NCI-H1105 (cell line): Measurements from ENCODE around the gene MRPL44.

Source experiments
- DNase-seq: peaks from one replicate; lab custom pipeline; 2025; lab: John Stamatoyannopoulos, UW

The MRPL44 gene

DNA sequence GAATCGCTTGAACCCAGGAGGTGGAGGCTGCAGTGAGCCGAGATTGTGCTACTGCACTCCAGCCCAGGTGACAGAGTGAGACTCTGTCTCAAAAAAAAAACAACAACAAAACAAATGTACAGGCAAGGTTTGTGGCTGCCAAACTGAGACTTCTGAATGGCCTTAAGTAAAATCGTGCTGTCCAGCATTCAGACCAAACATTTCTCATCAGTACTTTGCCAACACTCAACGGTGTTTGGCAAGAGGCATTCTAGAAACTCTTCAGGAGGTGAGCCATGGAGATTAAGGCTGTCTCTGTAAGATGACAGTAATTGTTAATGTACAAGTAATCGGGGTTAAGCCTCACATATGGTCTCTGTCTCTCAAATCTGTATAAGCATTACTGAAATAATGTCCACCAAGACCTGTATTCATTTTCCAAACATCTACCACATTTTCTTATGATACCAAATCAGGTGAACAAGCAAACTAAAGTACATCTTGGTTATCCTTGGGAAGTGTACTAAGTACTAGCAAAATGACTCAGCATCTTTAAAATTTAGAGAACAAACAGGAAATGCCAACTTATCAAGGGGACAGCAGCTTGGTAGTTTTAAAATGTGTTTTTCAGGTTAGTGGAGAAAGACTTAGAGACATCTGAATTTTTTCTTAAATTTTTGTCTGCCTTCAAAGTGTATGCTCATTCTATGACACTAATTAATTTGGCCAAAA lies 52.5 kb downstream of the MRPL44 start:
- DNase-seq: no peak

DNA sequence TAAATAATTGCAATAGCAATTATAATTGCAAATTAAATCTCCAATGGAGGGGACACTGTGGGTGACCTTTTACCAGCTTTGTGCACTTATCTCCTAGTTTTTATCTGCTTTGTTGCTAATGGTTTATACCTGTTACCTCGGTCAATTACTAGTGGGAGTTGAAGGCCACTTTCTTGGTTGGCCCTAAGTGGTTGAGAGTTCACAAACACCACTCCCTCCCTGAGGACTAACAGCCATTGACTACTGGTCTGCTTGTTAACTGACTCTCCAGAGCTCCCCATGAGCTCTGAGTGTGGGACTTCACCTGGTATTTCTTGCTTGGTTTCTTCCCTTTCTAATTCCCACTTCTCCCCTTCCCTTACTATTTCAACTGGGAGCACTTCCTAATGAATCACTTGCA lies 54.6 kb downstream of the MRPL44 start:
- no peak for DNase-seq

DNA sequence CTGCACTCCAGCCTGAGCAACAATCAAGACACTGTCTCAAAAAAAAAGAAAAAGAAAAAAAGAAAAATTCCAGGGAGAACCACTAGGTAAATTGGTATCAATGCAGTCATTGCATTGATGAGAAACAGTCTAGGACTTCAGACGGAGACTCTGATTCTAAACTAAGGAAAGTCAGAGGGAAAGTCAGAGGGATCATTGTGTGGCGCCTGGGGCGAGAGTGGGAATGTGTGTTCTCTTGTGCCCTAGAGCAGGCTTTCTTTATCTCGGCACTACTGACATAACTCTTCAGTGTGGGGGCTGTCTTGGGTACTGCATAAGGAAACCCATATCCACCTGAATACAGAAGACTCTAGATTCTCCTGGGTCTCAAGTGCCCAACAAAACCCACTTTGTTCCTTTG lies 57.1 kb downstream of the MRPL44 start:
- DNase-seq: no peak

DNA sequence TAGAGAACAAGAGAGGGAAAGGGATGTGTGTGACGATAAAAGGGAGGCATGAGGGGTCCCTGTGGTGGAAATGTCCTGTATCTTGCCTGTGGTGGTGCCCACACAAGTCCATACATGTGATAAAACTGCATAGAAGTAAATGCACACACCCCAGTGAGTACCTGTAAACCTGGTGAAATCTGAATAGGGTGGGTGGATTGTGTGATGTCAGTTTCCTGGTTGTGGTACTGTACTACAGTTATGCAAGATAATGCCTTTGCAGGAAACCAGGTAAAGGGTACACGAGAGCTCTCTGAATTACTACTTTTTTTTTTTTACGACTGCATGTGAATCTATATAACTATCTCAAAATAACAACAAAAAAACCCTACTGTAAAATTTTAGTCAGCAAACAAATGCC lies 59.7 kb downstream of the MRPL44 start:
- DNase-seq: no peak
